ENCODE data around the gene CABP1. TPM values are rescaled to one million over a fixed set of nuclear protein-coding genes. Genes with fewer than 3 reads are reported as not detected.

Gene CABP1
- total and polyA plus RNA-seq, 7 donors, result 1.6 to 4.8 (median 2.3) TPM

DNA sequence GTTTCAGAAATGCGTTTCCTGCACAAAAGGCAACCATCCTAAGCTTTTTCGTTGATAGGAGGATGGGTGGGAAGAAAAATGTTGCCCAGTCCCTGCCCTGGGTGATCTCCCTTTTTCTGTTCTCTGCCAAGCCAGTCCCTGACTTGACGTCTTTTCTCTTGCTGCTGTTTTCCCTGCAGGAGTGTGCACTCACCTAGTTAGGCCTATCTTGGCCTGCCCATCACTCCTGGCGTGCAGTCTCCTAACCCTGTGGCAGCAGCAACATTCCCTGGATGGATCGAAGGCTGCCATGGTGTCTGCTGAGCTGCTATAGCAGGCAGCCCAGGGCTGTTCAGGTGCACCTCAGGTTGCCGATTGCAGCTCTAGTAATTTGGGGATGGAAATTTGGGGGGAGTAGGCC lies 71.0 kb downstream of the CABP1 start:
- ATAC-seq (no peak), DNase-seq (no peak)
- peak overlapping the region; percentile 85 for H3K27ac ChIP-seq
- H3K4me3 ChIP-seq, result peak overlapping the region; percentile 92
- H3K27me3 ChIP-seq (ENCODE audit: insufficient read depth in 3 of 3, low read length in 2 of 3), result no peaks in the 10 kb centered on the region
- H3K4me1 ChIP-seq, result peaks cover 18% of the 10 kb centered on the region
- no peaks in the 10 kb centered on the region for H3K9me3 ChIP-seq
- intact Hi-C loops (cut with DNase I), result loop anchor here (2.0 to 5.0 kb wide), 3 partner anchors 23 to 261 kb away; partner anchors contain the start of gene POP5 (in 1 of the 2)
- TF ChIP-seq, protein P1, sequence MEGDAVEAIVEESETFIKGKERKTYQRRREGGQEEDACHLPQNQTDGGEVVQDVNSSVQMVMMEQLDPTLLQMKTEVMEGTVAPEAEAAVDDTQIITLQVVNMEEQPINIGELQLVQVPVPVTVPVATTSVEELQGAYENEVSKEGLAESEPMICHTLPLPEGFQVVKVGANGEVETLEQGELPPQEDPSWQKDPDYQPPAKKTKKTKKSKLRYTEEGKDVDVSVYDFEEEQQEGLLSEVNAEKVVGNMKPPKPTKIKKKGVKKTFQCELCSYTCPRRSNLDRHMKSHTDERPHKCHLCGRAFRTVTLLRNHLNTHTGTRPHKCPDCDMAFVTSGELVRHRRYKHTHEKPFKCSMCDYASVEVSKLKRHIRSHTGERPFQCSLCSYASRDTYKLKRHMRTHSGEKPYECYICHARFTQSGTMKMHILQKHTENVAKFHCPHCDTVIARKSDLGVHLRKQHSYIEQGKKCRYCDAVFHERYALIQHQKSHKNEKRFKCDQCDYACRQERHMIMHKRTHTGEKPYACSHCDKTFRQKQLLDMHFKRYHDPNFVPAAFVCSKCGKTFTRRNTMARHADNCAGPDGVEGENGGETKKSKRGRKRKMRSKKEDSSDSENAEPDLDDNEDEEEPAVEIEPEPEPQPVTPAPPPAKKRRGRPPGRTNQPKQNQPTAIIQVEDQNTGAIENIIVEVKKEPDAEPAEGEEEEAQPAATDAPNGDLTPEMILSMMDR (IDR thresholded peaks at IDR 0.05), result no peak
- WGBS, 3 donors, result 25 to 50% (median 34%) methylated on average over 6 of the region's 6 CpGs
- H3K36me3 ChIP-seq (ENCODE audit: insufficient read depth in 1 of 2, low read depth in 1 of 2), result peaks cover 0 to 33% of the 10 kb centered on the region in 2 donors

DNA sequence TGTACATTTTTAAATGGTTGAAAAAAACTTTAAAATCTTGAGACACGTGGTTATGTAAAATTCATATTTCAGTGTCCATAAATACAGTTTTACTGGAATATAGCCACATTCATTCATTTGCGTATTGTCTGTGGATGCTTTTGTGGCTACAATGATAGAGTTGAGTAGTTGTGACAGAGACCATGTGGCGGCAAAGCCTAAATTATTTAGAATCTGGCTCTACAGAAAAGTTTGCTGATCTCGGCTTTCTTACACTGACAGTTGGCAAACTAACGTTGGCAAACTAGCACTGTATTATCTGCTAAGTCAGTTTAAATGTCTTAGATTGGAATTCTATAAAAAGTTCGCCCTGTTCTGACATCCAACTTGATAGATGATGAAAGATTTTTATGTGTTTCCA lies 72.2 kb downstream of the CABP1 start:
- TF ChIP-seq, protein P1 (IDR thresholded peaks at IDR 0.05), result no peak

DNA sequence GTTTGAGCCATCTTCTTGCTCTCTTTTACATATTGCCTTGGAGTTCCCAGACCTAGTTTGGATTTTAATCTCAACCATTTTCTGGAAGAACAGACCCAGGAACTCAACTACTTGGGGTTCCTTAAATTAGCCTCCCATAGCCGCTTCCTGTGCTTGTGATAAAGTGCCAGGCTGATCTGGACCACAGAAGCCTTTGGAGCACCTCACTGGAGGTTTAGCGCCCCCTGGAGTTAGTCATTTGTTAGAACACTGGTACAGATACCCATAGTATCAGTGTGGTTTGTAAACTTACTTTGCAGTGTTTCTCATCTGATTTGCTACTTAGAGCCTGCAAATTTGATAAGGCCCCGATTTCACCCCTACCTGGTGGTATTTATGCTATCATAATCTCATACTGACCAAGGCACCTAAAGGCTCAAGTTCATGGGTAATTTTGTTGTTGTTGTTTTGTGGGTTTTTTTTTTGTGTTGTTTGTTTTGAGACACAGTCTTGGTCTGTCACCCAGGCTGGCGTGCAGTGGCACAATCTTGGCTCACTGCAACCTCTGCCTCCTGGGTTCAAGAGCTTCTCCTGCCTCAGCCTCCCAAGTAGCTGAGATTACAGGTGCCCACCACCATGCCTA lies 73.5 kb downstream of the CABP1 start:
- TF ChIP-seq, protein P1 (IDR thresholded peaks at IDR 0.05), result peak; percentile 90
- H3K36me3 ChIP-seq (ENCODE audit: insufficient read depth in 1 of 2, low read depth in 1 of 2), result peaks cover 4 to 58% of the 10 kb centered on the region in 2 donors
- DNase-seq, result peak; percentile 47 to 63
- no peaks in the 10 kb centered on the region for H3K9me3 ChIP-seq
- H3K27ac ChIP-seq, result no peak overlapping the region
- no peak overlapping the region for H3K4me3 ChIP-seq
- intact Hi-C loops (cut with DNase I), result loop anchor here (1.0 to 5.0 kb wide), 4 partner anchors 67 to 258 kb away; partner anchors contain the start of gene POP5 (in 1 of the 2)
- H3K27me3 ChIP-seq (ENCODE audit: insufficient read depth in 3 of 3, low read length in 2 of 3), result no peaks in the 10 kb centered on the region
- 19 to 24% (median 20%) methylated on average over 4 of the region's 4 CpGs for WGBS, 3 donors
- peaks cover 18% of the 10 kb centered on the region for H3K4me1 ChIP-seq
- ATAC-seq, result peak; percentile 71 to 86 (median 76)

More for the DNA sequence above, 72.2 kb downstream of the CABP1 start:
- Histone ChIP-seq H3K4me3 (no peak overlapping the region), H3K36me3 (ENCODE audit: insufficient read depth in 1 of 2, low read depth in 1 of 2) (peaks cover 0 to 45% of the 10 kb centered on the region in 2 donors), H3K9me3 (no peaks in the 10 kb centered on the region), H3K27me3 (ENCODE audit: insufficient read depth in 3 of 3, low read length in 2 of 3) (no peaks in the 10 kb centered on the region), H3K4me1 (peaks cover 18% of the 10 kb centered on the region), H3K27ac (no peak overlapping the region)
- DNase-seq, result no peak
- intact Hi-C loops (cut with DNase I), result loop anchor here (2.0 to 5.0 kb wide), 3 partner anchors 66 to 260 kb away; partner anchors contain the start of gene POP5 (in 1 of the 2)
- 69 to 82% (median 74%) methylated on average over 6 of the region's 6 CpGs for WGBS, 3 donors
- ATAC-seq, result no peak

Other genes starting within 250 kb of the CABP1 start
- 10 to 100 TPM; 34.4 to 52.6 (median 38.5) TPM for gene COX6A1, start 202.5 kb upstream of the CABP1 start, total RNA-seq
- gene COX6A1, start 202.5 kb upstream of the CABP1 start, polyA plus RNA-seq, result 100 to 1,000 TPM in 1 of 3 donors, 10 to 100 TPM in 2; 58.1 to 211 (median 96.6) TPM
- 10 to 100 TPM; 24.4 to 37.3 (median 31.0) TPM for gene TRIAP1, start 194.2 kb upstream of the CABP1 start, total RNA-seq
- 100 to 1,000 TPM in 1 of 3 donors, 10 to 100 TPM in 2; 42.8 to 111 (median 60.2) TPM for gene TRIAP1, start 194.2 kb upstream of the CABP1 start, polyA plus RNA-seq
- 10 to 100 TPM in 2 of 4 donors, 1 to 10 TPM in 2; 8.7 to 17.6 (median 10.1) TPM for gene GATC, start 194.2 kb upstream of the CABP1 start, total RNA-seq
- 10 to 100 TPM in 1 of 3 donors, 1 to 10 TPM in 2; 6.4 to 16.5 (median 8.5) TPM for gene GATC, start 194.2 kb upstream of the CABP1 start, polyA plus RNA-seq
- 10 to 100 TPM; 24.9 to 34.8 (median 33.0) TPM for gene SRSF9, start 170.9 kb upstream of the CABP1 start, total RNA-seq
- 10 to 100 TPM; 26.4 to 53.8 (median 36.1) TPM for gene SRSF9, start 170.9 kb upstream of the CABP1 start, polyA plus RNA-seq
- gene DYNLL1, start 144.5 kb upstream of the CABP1 start, total RNA-seq, result 100 to 1,000 TPM in 1 of 4 donors, 10 to 100 TPM in 3; 30.1 to 116 (median 68.2) TPM
- 100 to 1,000 TPM in 2 of 3 donors, 10 to 100 TPM in 1; 62.0 to 155 (median 144) TPM for gene DYNLL1, start 144.5 kb upstream of the CABP1 start, polyA plus RNA-seq
- gene COQ5, start 111.5 kb upstream of the CABP1 start, total RNA-seq, result 10 to 100 TPM; 33.1 to 52.8 (median 45.7) TPM
- 10 to 100 TPM; 53.4 to 81.4 (median 55.4) TPM for gene COQ5, start 111.5 kb upstream of the CABP1 start, polyA plus RNA-seq
- 100 to 1,000 TPM; 296 to 463 (median 350) TPM for gene RNF10, start 106.3 kb upstream of the CABP1 start, total RNA-seq
- 100 to 1,000 TPM; 299 to 624 (median 302) TPM for gene RNF10, start 106.3 kb upstream of the CABP1 start, polyA plus RNA-seq
- 10 to 100 TPM in 3 of 4 donors, 1 to 10 TPM in 1; 9.8 to 20.2 (median 17.0) TPM for gene POP5, start 59.2 kb upstream of the CABP1 start, total RNA-seq
- 10 to 100 TPM; 18.9 to 30.4 (median 27.7) TPM for gene POP5, start 59.2 kb upstream of the CABP1 start, polyA plus RNA-seq
- 10 to 100 TPM; 49.2 to 63.8 (median 60.9) TPM for gene MLEC, start 46.5 kb downstream of the CABP1 start, total RNA-seq
- 100 to 1,000 TPM in 1 of 3 donors, 10 to 100 TPM in 2; 30.7 to 102 (median 34.5) TPM for gene MLEC, start 46.5 kb downstream of the CABP1 start, polyA plus RNA-seq
- gene UNC119B, start 69.8 kb downstream of the CABP1 start, total RNA-seq, result 10 to 100 TPM in 1 of 4 donors, 1 to 10 TPM in 3; 7.5 to 10.9 (median 7.9) TPM
- gene UNC119B, start 69.8 kb downstream of the CABP1 start, polyA plus RNA-seq, result 1 to 10 TPM; 4.3 to 9.4 (median 8.3) TPM
- gene ACADS, start 85.2 kb downstream of the CABP1 start, total RNA-seq, result 100 to 1,000 TPM in 2 of 4 donors, 10 to 100 TPM in 2; 81.9 to 109 (median 102) TPM
- gene ACADS, start 85.2 kb downstream of the CABP1 start, polyA plus RNA-seq, result 100 to 1,000 TPM; 106 to 120 (median 106) TPM

All from psoas muscle (tissue), 8 donors.